ENCODE results near the gene PLEKHF1. TPM values are rescaled to one million over a fixed set of nuclear protein-coding genes. Genes with fewer than 3 reads are reported as not detected.
"Not testable (repeated sequence)": the region's sequence is repeated elsewhere in the genome, so short reads cannot be mapped to it uniquely, and the experiment has no call there.

The PLEKHF1 gene
- total RNA-seq, 1 experiment from 2014 or later: 15.9 TPM

DNA sequence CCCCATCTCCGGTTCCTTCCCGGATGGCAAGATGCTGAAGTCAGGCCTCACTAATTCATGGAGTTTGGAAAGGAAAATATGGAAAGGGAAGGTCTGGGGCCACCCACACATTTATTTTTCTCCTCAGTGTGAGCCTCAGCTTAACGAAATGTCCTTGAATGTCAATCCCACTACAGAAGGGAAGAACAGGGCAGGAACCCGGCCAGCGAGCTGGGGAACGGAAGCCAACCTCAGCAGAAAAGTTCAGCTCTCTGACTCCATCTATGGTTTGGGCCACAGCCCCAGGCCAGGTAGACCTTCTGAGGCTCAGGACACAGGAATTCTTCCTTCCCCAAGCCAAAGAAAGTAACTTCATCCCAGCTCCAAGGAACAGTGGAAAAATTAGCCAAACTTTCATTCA lies 41.4 kb downstream of the PLEKHF1 start:
- no TSS peak for BruUV-seq (replicated peaks)
- Histone ChIP-seq H3K4me2 (ENCODE audit: low read length) (no peak overlapping the region), H4K20me1 (ENCODE audit: low read length) (no peaks in the 10 kb centered on the region), H3K4me3 (ENCODE audit: low read length) (no peak overlapping the region), H2AFZ (ENCODE audit: low read length) (no peak overlapping the region), H3K27ac (ENCODE audit: low read length) (no peak overlapping the region), H3K9me3 (ENCODE audit: low read length) (no peaks in the 10 kb centered on the region), H3F3A (ENCODE audit: low read length, unreplicated experiment) (no peaks in the 10 kb centered on the region), H3K9me2 (replicated peaks; ENCODE audit: low read length) (no peaks in the 10 kb centered on the region), H3K79me2 (ENCODE audit: low read length) (no peaks in the 10 kb centered on the region), H3K27me3 (ENCODE audit: low read length) (no peaks in the 10 kb centered on the region), H3K36me3 (ENCODE audit: low read depth, low read length) (no peaks in the 10 kb centered on the region), H3K9ac (ENCODE audit: low read length) (no peak overlapping the region), H3K4me1 (ENCODE audit: insufficient read depth, low read length) (no peaks in the 10 kb centered on the region)
- TF ChIP-seq, protein P1, sequence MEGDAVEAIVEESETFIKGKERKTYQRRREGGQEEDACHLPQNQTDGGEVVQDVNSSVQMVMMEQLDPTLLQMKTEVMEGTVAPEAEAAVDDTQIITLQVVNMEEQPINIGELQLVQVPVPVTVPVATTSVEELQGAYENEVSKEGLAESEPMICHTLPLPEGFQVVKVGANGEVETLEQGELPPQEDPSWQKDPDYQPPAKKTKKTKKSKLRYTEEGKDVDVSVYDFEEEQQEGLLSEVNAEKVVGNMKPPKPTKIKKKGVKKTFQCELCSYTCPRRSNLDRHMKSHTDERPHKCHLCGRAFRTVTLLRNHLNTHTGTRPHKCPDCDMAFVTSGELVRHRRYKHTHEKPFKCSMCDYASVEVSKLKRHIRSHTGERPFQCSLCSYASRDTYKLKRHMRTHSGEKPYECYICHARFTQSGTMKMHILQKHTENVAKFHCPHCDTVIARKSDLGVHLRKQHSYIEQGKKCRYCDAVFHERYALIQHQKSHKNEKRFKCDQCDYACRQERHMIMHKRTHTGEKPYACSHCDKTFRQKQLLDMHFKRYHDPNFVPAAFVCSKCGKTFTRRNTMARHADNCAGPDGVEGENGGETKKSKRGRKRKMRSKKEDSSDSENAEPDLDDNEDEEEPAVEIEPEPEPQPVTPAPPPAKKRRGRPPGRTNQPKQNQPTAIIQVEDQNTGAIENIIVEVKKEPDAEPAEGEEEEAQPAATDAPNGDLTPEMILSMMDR (conservative IDR thresholded peaks at IDR 0.05; ENCODE audit: low read depth, low read length): no peak
- TF ChIP-seq EZH2phosphoT487 (IDR thresholded peaks at IDR 0.05; ENCODE audit: borderline replicate concordance, low read length): no peak
- no peak for TF ChIP-seq EZH2 (IDR thresholded peaks at IDR 0.05; ENCODE audit: low read length, unreplicated experiment)
- ChIA-PET CTCF (no interaction called here), POLR2A (ENCODE audit: unreplicated experiment) (no interaction called here)
- intact Hi-C loops (cut with micrococcal nuclease): no loop called here
- DNase-seq: no peak
- no peak for ATAC-seq

DNA sequence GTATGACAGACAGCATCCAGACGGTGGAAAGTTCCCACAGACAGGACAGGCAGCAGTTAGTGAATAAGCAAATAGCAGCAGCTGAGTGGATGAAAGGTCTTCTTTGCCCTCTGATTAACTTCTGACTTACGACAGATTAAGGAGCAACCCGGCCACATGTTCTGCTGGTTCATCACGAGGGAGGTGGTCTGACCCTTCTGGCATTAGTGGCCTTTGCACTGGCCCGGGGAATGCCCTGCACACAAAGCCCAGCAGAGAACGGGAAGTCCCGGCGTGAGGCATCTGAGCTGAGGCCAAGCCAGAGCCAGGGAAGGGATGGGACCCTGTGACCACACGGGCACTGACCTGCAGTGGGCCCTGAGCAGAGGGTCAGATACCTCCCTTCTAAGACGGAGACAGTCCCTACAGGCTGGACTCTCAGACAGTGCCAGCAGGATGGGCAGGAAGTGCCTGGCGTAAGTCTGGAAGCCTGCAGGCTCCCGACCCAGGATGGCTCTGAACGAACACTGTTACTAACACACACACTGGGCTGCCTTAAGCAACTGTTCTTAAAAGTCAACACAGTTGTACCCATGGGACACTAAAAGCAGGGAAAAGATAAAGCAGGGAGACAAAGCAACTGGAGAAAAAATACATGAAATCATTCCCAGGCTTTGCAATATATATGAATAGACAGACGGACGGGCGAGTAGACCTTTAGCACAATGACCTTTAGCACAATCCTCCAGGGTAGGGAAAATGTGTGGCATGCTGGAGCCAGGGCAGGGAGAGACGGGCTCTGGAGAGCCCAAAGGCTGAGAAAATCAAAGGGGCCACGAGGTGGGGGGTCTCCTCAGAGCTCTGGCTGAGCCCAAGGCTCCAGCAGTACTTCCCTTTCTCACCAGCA lies 43.5 kb downstream of the PLEKHF1 start:
- POLR2A ChIA-PET (ENCODE audit: unreplicated experiment): no interaction called here
- Histone ChIP-seq H3K9me3 (ENCODE audit: low read length) (no peaks in the 10 kb centered on the region), H3K4me2 (ENCODE audit: low read length) (no peak overlapping the region), H3K9ac (ENCODE audit: low read length) (no peak overlapping the region), H3K9me2 (replicated peaks; ENCODE audit: low read length) (no peaks in the 10 kb centered on the region), H3K4me1 (ENCODE audit: insufficient read depth, low read length) (no peaks in the 10 kb centered on the region), H4K20me1 (ENCODE audit: low read length) (no peaks in the 10 kb centered on the region), H2AFZ (ENCODE audit: low read length) (no peak overlapping the region), H3K36me3 (ENCODE audit: low read depth, low read length) (no peaks in the 10 kb centered on the region), H3K79me2 (ENCODE audit: low read length) (no peaks in the 10 kb centered on the region; the same call in 1 of the 2 replicates), H3K27ac (ENCODE audit: low read length) (no peak overlapping the region), H3F3A (ENCODE audit: low read length, unreplicated experiment) (no peaks in the 10 kb centered on the region), H3K4me3 (ENCODE audit: low read length) (no peak overlapping the region), H3K27me3 (ENCODE audit: low read length) (no peaks in the 10 kb centered on the region)
- ATAC-seq: no peak
- BruUV-seq (replicated peaks): no TSS peak
- intact Hi-C loops (cut with micrococcal nuclease): no loop called here
- no peak for DNase-seq
- TF ChIP-seq, protein P1 (conservative IDR thresholded peaks at IDR 0.05; ENCODE audit: low read depth, low read length): no peak
- TF ChIP-seq EZH2phosphoT487 (IDR thresholded peaks at IDR 0.05; ENCODE audit: borderline replicate concordance, low read length) (no peak), EZH2 (IDR thresholded peaks at IDR 0.05; ENCODE audit: low read length, unreplicated experiment) (no peak)
- CTCF ChIA-PET: no interaction called here

DNA sequence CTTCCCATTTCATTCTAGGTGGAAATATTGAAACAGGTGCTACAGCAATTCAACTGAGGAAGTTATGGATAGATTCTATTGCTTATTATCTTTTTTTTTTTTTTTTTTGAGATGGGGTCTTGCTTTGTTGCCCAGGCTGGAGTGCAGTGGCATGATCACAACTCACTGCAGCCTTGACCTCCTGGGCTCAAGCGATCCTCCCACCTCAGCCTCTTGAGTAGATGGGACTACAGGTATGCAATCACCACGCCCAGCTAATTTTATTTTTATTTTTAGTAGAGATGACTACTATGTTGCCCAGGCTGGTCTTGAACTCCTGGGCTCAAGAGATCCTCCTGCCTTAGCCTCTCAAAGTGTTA lies 44.2 kb downstream of the PLEKHF1 start:
- POLR2A ChIA-PET (ENCODE audit: unreplicated experiment); DNase-seq; H3K36me3 ChIP-seq (ENCODE audit: low read depth, low read length); H2AFZ ChIP-seq (ENCODE audit: low read length); BruUV-seq (replicated peaks); H3K9me3 ChIP-seq (ENCODE audit: low read length); H3K4me1 ChIP-seq (ENCODE audit: insufficient read depth, low read length); H3K4me3 ChIP-seq (ENCODE audit: low read length); CTCF ChIA-PET; H3K4me2 ChIP-seq (ENCODE audit: low read length); H3K9me2 ChIP-seq (replicated peaks; ENCODE audit: low read length); H3K27ac ChIP-seq (ENCODE audit: low read length); H4K20me1 ChIP-seq (ENCODE audit: low read length); H3K79me2 ChIP-seq (ENCODE audit: low read length); H3K9ac ChIP-seq (ENCODE audit: low read length); H3F3A ChIP-seq (ENCODE audit: low read length, unreplicated experiment); H3K27me3 ChIP-seq (ENCODE audit: low read length); intact Hi-C loops (cut with micrococcal nuclease); ATAC-seq: not testable (repeated sequence)
